H1 (cell line): ENCODE data around the gene STK11. TPM values are rescaled to one million over a fixed set of nuclear protein-coding genes. Genes with fewer than 3 reads are reported as not detected.

Source experiments
- ATF3 ChIP-seq: IDR thresholded peaks from 2 replicates; pipeline ENCODE4 v1.6.1; 2011; ENCODE audit warnings: low read depth, mild to moderate bottlenecking, low read length; ENCODE audit not compliant: insufficient read depth
- EZH2 ChIP-seq: fragments of 200-600 bp; sonication (generic); IDR thresholded peaks from 2 replicates; pipeline ENCODE4 v1.7.1; 2012; ENCODE audit warnings: low read depth, mild to moderate bottlenecking, moderate library complexity, low read length, inconsistent platforms; ENCODE audit not compliant: severe bottlenecking
- GTF2F1 ChIP-seq: IDR thresholded peaks from 2 replicates; pipeline ENCODE4 v1.6.1; 2012; ENCODE audit warnings: low read depth, low read length, improper control_type of control experiment, borderline replicate concordance
- KDM4A ChIP-seq: IDR thresholded peaks from one replicate; pipeline ENCODE4 v1.7.1; 2012; ENCODE audit warnings: low read depth, mild to moderate bottlenecking, moderate library complexity, low read length, inconsistent platforms; ENCODE audit not compliant: severe bottlenecking
- MAFK ChIP-seq: IDR thresholded peaks from 2 replicates; pipeline ENCODE4 v1.6.1; 2012; ENCODE audit warnings: low read depth, mild to moderate bottlenecking, improper control_type of control experiment, low read length
- PHF8 ChIP-seq: fragments of 200-600 bp; sonication (generic); conservative IDR thresholded peaks from 2 replicates; pipeline ENCODE4 v1.7.1; 2012; ENCODE audit warnings: low read depth, mild to moderate bottlenecking, inconsistent platforms, low read length, moderate library complexity
- POLR2A ChIP-seq, 2 experiments: IDR thresholded peaks; 1 replicate in 1 of 2; 2 replicates in 1 of 2; pipeline ENCODE4 v1.6.1; 2011; ENCODE audit warnings: low read depth in 2 of 2, low read length in 2 of 2, mild to moderate bottlenecking in 2 of 2; ENCODE audit errors: control extremely low read depth in 1 of 2
- RFX5 ChIP-seq: IDR thresholded peaks from 2 replicates; pipeline ENCODE4 v1.6.1; 2011; ENCODE audit warnings: low read depth, low read length, improper control_type of control experiment, borderline replicate concordance
- RNF2 ChIP-seq: fragments of 200-900, 300-1000 bp; sonication (generic); IDR thresholded peaks from 2 replicates; pipeline ENCODE4 v1.7.1; 2016; ENCODE audit warnings: borderline replicate concordance, low read depth, mild to moderate bottlenecking, antibody characterized with exemption, low read length; ENCODE audit not compliant: poor library complexity, severe bottlenecking; ENCODE audit errors: missing control alignments
- SIRT6 ChIP-seq: IDR thresholded peaks from one replicate; pipeline ENCODE4 v1.7.1; 2012; ENCODE audit warnings: low read length, inconsistent platforms
- SP1 ChIP-seq: IDR thresholded peaks from 2 replicates; pipeline ENCODE4 v1.6.1; 2011; ENCODE audit warnings: low read depth, low read length
- SP4 ChIP-seq: IDR thresholded peaks from 2 replicates; pipeline ENCODE4 v1.6.1; 2012; ENCODE audit warnings: low read length, inconsistent platforms
- SRF ChIP-seq: IDR thresholded peaks from 2 replicates; pipeline ENCODE4 v1.6.1; 2011; ENCODE audit warnings: mild to moderate bottlenecking, low read depth, low read length, moderate library complexity
- SUZ12 ChIP-seq: fragments of 200-600 bp; sonication (generic); IDR thresholded peaks from 2 replicates; pipeline ENCODE4 v1.6.1; 2012; ENCODE audit warnings: mild to moderate bottlenecking, inconsistent platforms, low read length, moderate library complexity, mixed read lengths
- TAF7 ChIP-seq: optimal IDR thresholded peaks from 2 replicates; pipeline ENCODE3; 2011; ENCODE audit warnings: low read depth, mild to moderate bottlenecking, inconsistent platforms, low read length, moderate library complexity, borderline replicate concordance
- polyA plus RNA-seq, 7 experiments: library from polyadenylated mRNA; depleted of rRNA in 3 of 7; stranded (reverse) in 5 of 7; unstranded in 2 of 7; fragments of >200 nt in 5 of 7; fragments of 200-250 nt in 2 of 7; gene quantifications; 1 replicate in 5 of 7; 2 replicates in 1 of 7; 4 replicates in 1 of 7; pipeline versions ENCODE4 v1.2.1 to v1.2.3, GENCODE V29; 2011 to 2013; ENCODE audit warnings: missing spikeins in 2 of 7, mixed read lengths in 2 of 7
- total RNA-seq: library from RNA; stranded (reverse); fragmentation: NEBNext Ultra II Directional; extraction: Animal tissue kit (Norgen Biotek cat#: 25700); gene quantifications from 2 replicates; pipeline ENCODE4 v1.2.1, GENCODE V29; 2021
- TF ChIP-seq, protein P1 (sequence below): IDR thresholded peaks from 2 replicates; pipeline ENCODE4 v1.6.1; 2011; ENCODE audit warnings: low read length, improper control_type of control experiment
- TF ChIP-seq, protein P2 (sequence below), 3 experiments: IDR thresholded peaks; 1 replicate in 2 of 3; 2 replicates in 1 of 3; pipeline versions ENCODE4 v1.5.1 to v1.6.1; 2011; ENCODE audit warnings: low read length in 3 of 3, mild to moderate bottlenecking in 3 of 3, inconsistent platforms in 2 of 3, low read depth in 1 of 3, moderate library complexity in 1 of 3; ENCODE audit not compliant: insufficient read depth in 1 of 3; ENCODE audit errors: control extremely low read depth in 1 of 3
- TF ChIP-seq, protein P3 (sequence below): IDR thresholded peaks from 2 replicates; pipeline ENCODE4 v1.6.1; 2012; ENCODE audit warnings: inconsistent platforms

STK11 gene
- total and polyA plus RNA-seq, 2 of the 8 experiments (the other 6 are each of a cell fraction or from before 2014, with no cell fraction given) = 45.3 to 70.7 TPM

DNA sequence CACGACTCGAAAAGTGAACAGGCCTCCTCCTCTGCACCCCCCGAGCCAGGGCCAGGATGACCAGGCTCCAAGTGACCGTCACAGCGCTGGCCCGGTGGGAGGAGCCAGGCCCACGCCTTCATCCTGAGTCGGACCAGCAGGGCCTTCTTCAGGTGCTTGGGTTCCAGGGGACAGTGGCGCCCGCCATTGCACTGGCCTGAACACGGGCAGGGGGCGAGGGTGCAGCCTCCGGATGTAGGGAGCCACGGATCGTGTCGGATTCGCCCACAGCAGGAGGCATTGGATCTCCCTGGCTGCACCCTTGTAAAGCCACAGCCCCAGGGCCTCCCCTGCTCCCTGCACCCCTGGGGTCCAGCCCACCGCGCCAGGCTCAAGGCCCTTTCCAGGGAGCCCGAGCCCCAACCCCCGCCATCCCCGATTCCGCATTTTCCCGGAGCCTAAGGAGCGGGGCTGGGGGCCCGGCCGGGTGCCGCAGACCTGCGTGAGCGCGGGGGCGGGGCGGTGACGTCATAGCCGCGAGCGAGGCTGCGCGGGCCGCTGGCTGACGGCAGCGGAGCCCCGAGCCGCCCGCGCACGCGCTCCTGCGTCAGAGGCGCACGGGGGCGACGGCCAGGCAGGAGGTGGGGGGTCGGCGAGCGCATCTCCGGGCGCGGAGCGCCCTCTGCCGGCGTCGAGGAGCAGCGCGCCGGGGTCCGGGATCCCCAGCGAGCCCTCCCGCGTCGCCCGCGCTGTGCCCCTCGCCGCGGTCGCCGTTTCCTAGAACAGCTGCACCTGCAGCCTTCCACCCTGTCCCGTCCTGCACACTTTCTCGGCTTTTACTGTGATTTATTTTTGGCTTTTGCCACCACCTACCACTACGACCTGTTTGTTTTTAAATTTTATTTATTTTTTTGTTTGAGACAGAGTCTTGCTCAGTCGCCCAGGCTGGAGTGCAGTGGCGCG lies 34.5 kb downstream of the STK11 start (continued):
- TF ChIP-seq ATF3 (peak; percentile 75; the same call in 1 of the 2 replicates), SP1 (peak; percentile 52; the same call in 1 of the 2 replicates), TAF7 (peak; percentile 77), PHF8 (no peak), SRF (peak; percentile 67), KDM4A (peak; percentile 38), EZH2 (no peak), GTF2F1 (no peak), POLR2A (IDR thresholded peaks at IDR 0.05; ENCODE audit: control extremely low read depth in 1 of 2, low read depth in 2 of 2, low read length in 2 of 2) (0 out of 3 replicates have a peak, but pooled peaks of 1 of the 2 experiments have one; percentile 26), SIRT6 (no peak), SP4 (no peak), SUZ12 (no peak), RFX5 (no peak), RNF2 (no peak), MAFK (no peak)
- TF ChIP-seq, protein P1, sequence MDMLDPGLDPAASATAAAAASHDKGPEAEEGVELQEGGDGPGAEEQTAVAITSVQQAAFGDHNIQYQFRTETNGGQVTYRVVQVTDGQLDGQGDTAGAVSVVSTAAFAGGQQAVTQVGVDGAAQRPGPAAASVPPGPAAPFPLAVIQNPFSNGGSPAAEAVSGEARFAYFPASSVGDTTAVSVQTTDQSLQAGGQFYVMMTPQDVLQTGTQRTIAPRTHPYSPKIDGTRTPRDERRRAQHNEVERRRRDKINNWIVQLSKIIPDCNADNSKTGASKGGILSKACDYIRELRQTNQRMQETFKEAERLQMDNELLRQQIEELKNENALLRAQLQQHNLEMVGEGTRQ = peak; percentile 24
- TF ChIP-seq, protein P2, sequence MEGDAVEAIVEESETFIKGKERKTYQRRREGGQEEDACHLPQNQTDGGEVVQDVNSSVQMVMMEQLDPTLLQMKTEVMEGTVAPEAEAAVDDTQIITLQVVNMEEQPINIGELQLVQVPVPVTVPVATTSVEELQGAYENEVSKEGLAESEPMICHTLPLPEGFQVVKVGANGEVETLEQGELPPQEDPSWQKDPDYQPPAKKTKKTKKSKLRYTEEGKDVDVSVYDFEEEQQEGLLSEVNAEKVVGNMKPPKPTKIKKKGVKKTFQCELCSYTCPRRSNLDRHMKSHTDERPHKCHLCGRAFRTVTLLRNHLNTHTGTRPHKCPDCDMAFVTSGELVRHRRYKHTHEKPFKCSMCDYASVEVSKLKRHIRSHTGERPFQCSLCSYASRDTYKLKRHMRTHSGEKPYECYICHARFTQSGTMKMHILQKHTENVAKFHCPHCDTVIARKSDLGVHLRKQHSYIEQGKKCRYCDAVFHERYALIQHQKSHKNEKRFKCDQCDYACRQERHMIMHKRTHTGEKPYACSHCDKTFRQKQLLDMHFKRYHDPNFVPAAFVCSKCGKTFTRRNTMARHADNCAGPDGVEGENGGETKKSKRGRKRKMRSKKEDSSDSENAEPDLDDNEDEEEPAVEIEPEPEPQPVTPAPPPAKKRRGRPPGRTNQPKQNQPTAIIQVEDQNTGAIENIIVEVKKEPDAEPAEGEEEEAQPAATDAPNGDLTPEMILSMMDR (IDR thresholded peaks at IDR 0.05; ENCODE audit: control extremely low read depth in 1 of 3, insufficient read depth in 1 of 3, low read depth in 1 of 3, low read length in 3 of 3) = peak; percentile 63 to 89 (median 81)
- TF ChIP-seq, protein P3, sequence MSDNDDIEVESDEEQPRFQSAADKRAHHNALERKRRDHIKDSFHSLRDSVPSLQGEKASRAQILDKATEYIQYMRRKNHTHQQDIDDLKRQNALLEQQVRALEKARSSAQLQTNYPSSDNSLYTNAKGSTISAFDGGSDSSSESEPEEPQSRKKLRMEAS = peak; percentile 76
